Spleen (tissue), 11 donors: Measurements from ENCODE around the gene C3orf18. TPM values are rescaled to one million over a fixed set of nuclear protein-coding genes. Genes with fewer than 3 reads are reported as not detected.
A peak's percentile ranks its signal among the peaks of the same experiment; 100 is the strongest.

Experiments used
- DNase-seq: peaks from one replicate; pipeline ENCODE4 v3.0.0-alpha.2; 2020
- H3K27ac ChIP-seq, 8 donors: fragments of 200-600 bp; sonication (generic) in 7 of 8; 1 replicate in 4 of 8; 2 replicates in 4 of 8; pipeline versions ENCODE4 v1.5.0 to v1.8.0; 2016 to 2021; ENCODE audit warnings: inconsistent platforms in 4 of 8, mild to moderate bottlenecking in 4 of 8, moderate library complexity in 1 of 8
- H3K27me3 ChIP-seq, 7 donors: fragments of 200-600 bp; sonication (generic) in 6 of 7; replicated peaks in 1 of 7; 1 replicate in 4 of 7; 2 replicates in 3 of 7; pipeline versions ENCODE4 v1.5.0 to v1.8.0; 2016 to 2021; ENCODE audit warnings: inconsistent platforms in 3 of 7, mild to moderate bottlenecking in 1 of 7
- H3K36me3 ChIP-seq, 6 donors: fragments of 200-600 bp; sonication (generic) in 5 of 6; 1 replicate in 4 of 6; 2 replicates in 2 of 6; pipeline versions ENCODE4 v1.5.0 to v1.8.0; 2016 to 2021; ENCODE audit warnings: inconsistent platforms in 2 of 6
- H3K4me1 ChIP-seq, 6 donors: fragments of 200-600 bp; sonication (generic) in 5 of 6; 1 replicate in 3 of 6; 2 replicates in 3 of 6; pipeline versions ENCODE4 v1.5.0 to v1.8.0; 2016 to 2021; ENCODE audit warnings: inconsistent platforms in 3 of 6
- H3K4me3 ChIP-seq, 8 donors: fragments of 200-600 bp; sonication (generic) in 7 of 8; 1 replicate in 4 of 8; 2 replicates in 4 of 8; pipeline versions ENCODE4 v1.5.0 to v1.8.0; 2016 to 2021; ENCODE audit warnings: inconsistent platforms in 4 of 8, mild to moderate bottlenecking in 4 of 8, moderate library complexity in 2 of 8
- H3K9me3 ChIP-seq, 8 donors: fragments of 200-600 bp; sonication (generic) in 7 of 8; 1 replicate in 4 of 8; 2 replicates in 4 of 8; pipeline versions ENCODE4 v1.5.0 to v1.8.0; 2016 to 2021; ENCODE audit warnings: inconsistent platforms in 4 of 8
- CTCF ChIP-seq, 11 experiments: fragments of 200-600 bp in 7 of 11; fragments of 450-650 bp in 4 of 11; sonication (generic) in 4 of 11; IDR thresholded peaks in 8 of 11; conservative IDR thresholded peaks in 3 of 11; 1 replicate in 7 of 11; 2 replicates in 4 of 11; pipeline versions ENCODE4 v1.4.0 to v1.8.0; 2016 to 2021; ENCODE audit warnings: antibody characterized with exemption in 11 of 11, inconsistent platforms in 4 of 11, mild to moderate bottlenecking in 1 of 11
- POLR2A ChIP-seq, 3 donors: fragments of 450-650 bp; IDR thresholded peaks; one replicate each; pipeline ENCODE4 v1.5.1; 2017; ENCODE audit warnings: antibody characterized with exemption in 3 of 3, mild to moderate bottlenecking in 1 of 3
- POLR2AphosphoS5 ChIP-seq, 3 donors: sonication (generic); formaldehyde crosslinking; IDR thresholded peaks; one replicate each; pipeline ENCODE4 v1.5.1; 2017; ENCODE audit warnings: antibody characterized with exemption in 3 of 3
- WGBS, 5 donors: extraction: QIAGEN DNeasy Blood & Tissue Kit in 3 of 5; methylation state at CpG; one replicate each; pipeline versions ENCODE4 v1.1.5 to v1.1.7; 2013 to 2018; 5-methylcytosine and 5-hydroxymethylcytosine counted together
- intact Hi-C: fragments of 100-400 bp; cut with DNase I; formaldehyde crosslinking; loops from one replicate; pipeline ENCODE4 v1.15.0; 2023; ENCODE audit warnings: low total_unique reads
- polyA plus RNA-seq, 3 donors: library from polyadenylated mRNA; stranded (reverse); fragments of 200-250 nt; gene quantifications; one replicate each; pipeline ENCODE4 v1.2.1, GENCODE V29; 2013
- total RNA-seq, 7 donors: library from RNA; depleted of rRNA in 3 of 7; stranded (reverse); fragments of >200 nt in 3 of 7; fragmentation: NEBNext Ultra II Directional in 4 of 7; extraction: Animal tissue kit (Norgen Biotek cat#: 25700) in 4 of 7; gene quantifications; one replicate each; pipeline versions ENCODE4 v1.1.0 to v1.2.1, GENCODE V29; 2016 to 2021
- donor health status: healthy with polysubstance abuse.
- donor health status: DM: no; HTN: no; CAD: no; lungs with moderate emphysema.
- donor health status: DM: no; HTN: no; CAD: no.
- donor health status: Bipolar disorder and iron deficiency.
- donor health status: healthy.
- donor health status: DM: no; HTN: no; CAD: no.
- donor health status: DM: yes; HTN: yes; CAD: no.

C3orf18 gene
- total and polyA plus RNA-seq, 10 donors = 2.3 to 12.2 (median 5.1) TPM

- Histone ChIP-seq H3K27ac (no peak overlapping the region), H3K36me3 (no peaks in the 10 kb centered on the region), H3K4me3 (no peak overlapping the region), H3K9me3 (no peaks in the 10 kb centered on the region), H3K27me3 (peaks cover 0 to 6% (median 0%) of the 10 kb centered on the region in 7 donors), H3K4me1 (no peaks in the 10 kb centered on the region)
- 79 to 86% (median 82%) methylated on average over 7 of the region's 7 CpGs for WGBS, 5 donors
- TF ChIP-seq CTCF (IDR thresholded peaks at IDR 0.05 in 8 of 11, conservative IDR thresholded peaks at IDR 0.05 in 3 of 11) (peak in 1 of 11 experiments; percentile 8), POLR2A (IDR thresholded peaks at IDR 0.05) (no peak)
- intact Hi-C loops = no loop called here
- no peak for DNase-seq
Observed at GRCh38 chr3:50551681-50552435, 15.7 kb downstream of the C3orf18 start.

- no peak overlapping the region for H3K4me3 ChIP-seq
- DNase-seq = no peak
- no peaks in the 10 kb centered on the region for H3K4me1 ChIP-seq
- no peak for TF ChIP-seq POLR2AphosphoS5 (IDR thresholded peaks at IDR 0.05)
- no peak for TF ChIP-seq POLR2A (IDR thresholded peaks at IDR 0.05)
- TF ChIP-seq CTCF (IDR thresholded peaks at IDR 0.05 in 8 of 11, conservative IDR thresholded peaks at IDR 0.05 in 3 of 11) = no peak
- no peaks in the 10 kb centered on the region for H3K9me3 ChIP-seq
- H3K27me3 ChIP-seq = peaks cover 0 to 6% (median 0%) of the 10 kb centered on the region in 7 donors
- H3K27ac ChIP-seq = no peak overlapping the region
- intact Hi-C loops = no loop called here
- H3K36me3 ChIP-seq = no peaks in the 10 kb centered on the region
- 60 to 69% (median 63%) methylated on average over 9 of the region's 9 CpGs for WGBS, 5 donors
Observed at GRCh38 chr3:50551054-50551659, 16.4 kb downstream of the C3orf18 start.

- Histone ChIP-seq H3K4me3 (no peak overlapping the region), H3K27ac (no peak overlapping the region), H3K4me1 (no peaks in the 10 kb centered on the region), H3K27me3 (no peaks in the 10 kb centered on the region), H3K36me3 (no peaks in the 10 kb centered on the region), H3K9me3 (no peaks in the 10 kb centered on the region)
- WGBS, 5 donors = 47 to 56% (median 50%) methylated on average over 12 to 13 of the region's 13 CpGs
- no peak for DNase-seq
- TF ChIP-seq POLR2AphosphoS5 (IDR thresholded peaks at IDR 0.05) (no peak), CTCF (IDR thresholded peaks at IDR 0.05 in 8 of 11, conservative IDR thresholded peaks at IDR 0.05 in 3 of 11) (peak in 9 of 11 experiments; percentile 57 to 92 (median 80))
- intact Hi-C loops = no loop called here
Observed at GRCh38 chr3:50550079-50550736, 17.3 kb downstream of the C3orf18 start.

DNA sequence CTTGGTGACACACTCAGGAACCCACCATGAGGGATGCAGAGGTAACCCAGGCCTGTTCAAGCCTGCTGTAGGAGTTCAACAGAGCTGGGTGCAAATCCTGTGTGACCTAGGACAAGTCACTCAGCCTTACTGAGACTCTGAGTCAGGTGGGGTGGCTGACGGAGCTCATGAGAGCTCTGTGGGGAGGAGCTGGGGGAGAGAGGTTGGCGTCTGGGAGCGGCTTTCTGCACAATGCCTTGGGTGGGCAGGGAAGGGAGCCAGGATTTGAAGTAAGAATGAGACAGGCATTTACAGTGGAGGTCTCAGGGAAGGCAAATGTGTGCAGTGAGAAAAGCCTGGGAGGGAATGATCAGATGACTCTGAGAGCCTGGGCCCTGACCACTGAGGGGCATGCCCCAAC, 18.3 kb downstream of the C3orf18 start:
- Histone ChIP-seq H3K4me3 (no peak overlapping the region), H3K9me3 (no peaks in the 10 kb centered on the region), H3K27me3 (no peaks in the 10 kb centered on the region), H3K4me1 (no peaks in the 10 kb centered on the region), H3K36me3 (no peaks in the 10 kb centered on the region), H3K27ac (no peak overlapping the region)
- 86 to 98% (median 91%) methylated on average over 3 of the region's 3 CpGs for WGBS, 5 donors
- no peak for DNase-seq
- intact Hi-C loops = no loop called here
- no peak for TF ChIP-seq POLR2AphosphoS5 (IDR thresholded peaks at IDR 0.05)
- no peak for TF ChIP-seq POLR2A (IDR thresholded peaks at IDR 0.05)
- no peak for TF ChIP-seq CTCF (IDR thresholded peaks at IDR 0.05 in 8 of 11, conservative IDR thresholded peaks at IDR 0.05 in 3 of 11)
